ENCODE data around the gene ACADVL.

ACADVL gene

DNA sequence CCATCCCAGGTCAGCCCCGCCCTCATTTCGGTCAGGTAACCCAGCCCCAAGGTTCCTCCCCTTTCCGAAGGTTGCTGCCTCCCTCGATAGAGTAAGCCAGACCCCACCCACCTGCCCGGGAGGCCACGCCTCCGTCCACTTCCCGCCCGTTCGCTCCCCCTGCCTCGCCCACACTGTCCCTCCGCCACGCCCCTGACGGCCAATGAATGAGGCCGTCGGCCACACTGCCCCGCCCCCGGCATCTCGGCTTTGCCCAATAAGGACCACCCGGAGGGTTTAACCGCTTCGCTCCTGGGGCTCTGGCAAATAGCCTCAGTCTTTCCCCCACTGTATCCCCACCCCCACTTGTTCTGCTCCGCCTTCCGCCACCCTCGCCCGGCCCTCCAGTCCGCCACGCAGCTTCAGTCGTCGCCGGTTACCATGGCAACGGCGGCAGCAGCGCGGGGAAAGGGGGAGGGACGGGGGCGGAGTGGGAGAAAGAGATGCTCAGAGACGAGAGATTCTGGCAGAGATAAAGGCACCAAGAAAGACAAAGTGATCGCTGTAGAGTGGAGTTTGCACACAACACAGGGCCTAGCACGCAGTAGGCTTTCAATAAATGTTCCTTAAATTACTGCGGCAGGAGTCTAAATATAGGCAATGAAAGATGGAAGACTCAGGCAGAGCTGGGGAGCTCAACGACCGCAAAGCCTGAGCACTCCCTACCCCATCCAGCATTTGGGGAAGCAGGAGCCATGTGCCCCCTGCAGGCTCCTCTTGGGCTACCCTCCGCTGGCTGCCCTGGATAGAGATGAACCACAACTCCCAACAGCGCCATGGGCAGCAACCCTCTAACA lies 5.2 kb upstream of the ACADVL start:
- DNase-seq (ENCODE audit: low read depth), result peak; percentile 90
- TF ChIP-seq, protein P1, sequence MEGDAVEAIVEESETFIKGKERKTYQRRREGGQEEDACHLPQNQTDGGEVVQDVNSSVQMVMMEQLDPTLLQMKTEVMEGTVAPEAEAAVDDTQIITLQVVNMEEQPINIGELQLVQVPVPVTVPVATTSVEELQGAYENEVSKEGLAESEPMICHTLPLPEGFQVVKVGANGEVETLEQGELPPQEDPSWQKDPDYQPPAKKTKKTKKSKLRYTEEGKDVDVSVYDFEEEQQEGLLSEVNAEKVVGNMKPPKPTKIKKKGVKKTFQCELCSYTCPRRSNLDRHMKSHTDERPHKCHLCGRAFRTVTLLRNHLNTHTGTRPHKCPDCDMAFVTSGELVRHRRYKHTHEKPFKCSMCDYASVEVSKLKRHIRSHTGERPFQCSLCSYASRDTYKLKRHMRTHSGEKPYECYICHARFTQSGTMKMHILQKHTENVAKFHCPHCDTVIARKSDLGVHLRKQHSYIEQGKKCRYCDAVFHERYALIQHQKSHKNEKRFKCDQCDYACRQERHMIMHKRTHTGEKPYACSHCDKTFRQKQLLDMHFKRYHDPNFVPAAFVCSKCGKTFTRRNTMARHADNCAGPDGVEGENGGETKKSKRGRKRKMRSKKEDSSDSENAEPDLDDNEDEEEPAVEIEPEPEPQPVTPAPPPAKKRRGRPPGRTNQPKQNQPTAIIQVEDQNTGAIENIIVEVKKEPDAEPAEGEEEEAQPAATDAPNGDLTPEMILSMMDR (conservative IDR thresholded peaks at IDR 0.05; ENCODE audit: low read depth, low read length), result peak; percentile 67

DNA sequence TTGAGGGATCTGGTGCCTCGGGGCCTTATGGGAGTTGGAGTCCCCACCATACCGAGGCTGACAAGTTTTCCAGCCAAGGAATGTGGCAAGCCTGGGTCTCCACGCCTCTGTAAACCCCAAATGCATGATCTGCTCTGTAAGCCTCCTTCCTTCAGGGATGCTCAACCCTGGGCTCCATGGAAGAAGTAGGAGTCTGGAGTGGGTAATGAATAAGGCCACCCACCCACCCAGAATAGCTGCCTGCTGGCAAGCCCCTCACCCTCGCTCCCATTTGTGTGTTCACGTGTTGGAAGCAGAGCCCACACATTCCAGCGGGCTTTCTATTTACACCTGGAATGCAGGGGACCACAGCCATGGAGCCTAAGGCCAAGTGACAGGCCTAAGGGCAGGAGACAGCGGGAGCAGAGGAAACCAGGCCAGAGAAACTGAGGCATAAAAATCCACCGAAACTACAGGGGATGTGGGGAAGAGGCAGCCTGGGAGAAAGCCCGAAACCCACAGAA lies 4.6 kb upstream of the ACADVL start:
- TF ChIP-seq, protein P1 (conservative IDR thresholded peaks at IDR 0.05; ENCODE audit: low read depth, low read length), result no peak
- peak overlapping the region; percentile 54 for H3K4me3 ChIP-seq (ENCODE audit: low read length)
- peak; percentile 83 for DNase-seq (ENCODE audit: low read depth)

More for the DNA sequence above, 5.2 kb upstream of the ACADVL start:
- H3K4me3 ChIP-seq (ENCODE audit: low read length), result peak overlapping the region; percentile 54

DNA sequence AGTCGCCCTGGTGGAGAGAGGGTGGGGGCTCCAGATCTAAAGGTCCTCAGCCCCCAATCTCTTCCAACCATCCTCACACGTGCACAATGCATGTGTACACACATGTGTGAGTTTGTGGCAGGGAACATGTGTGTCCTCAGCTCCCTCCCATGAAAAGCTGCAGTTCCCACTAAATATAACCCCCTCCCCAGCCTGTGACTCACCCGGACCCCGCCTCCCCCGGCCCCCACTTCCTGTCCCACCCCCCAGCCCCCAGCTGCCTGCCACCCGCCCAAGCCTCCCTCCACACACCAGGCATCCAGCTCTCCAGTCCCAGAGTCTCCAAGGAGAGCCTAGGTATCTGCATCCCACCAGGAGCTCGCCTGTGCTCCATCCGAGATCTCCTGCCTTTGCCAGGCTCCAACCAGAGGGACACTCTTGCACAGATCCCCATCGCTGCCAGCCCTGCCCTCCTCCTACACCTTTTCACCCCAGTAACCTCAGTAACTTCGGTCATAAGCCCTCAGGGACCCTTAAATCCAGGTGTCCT lies 4.0 kb upstream of the ACADVL start:
- TF ChIP-seq, protein P1 (conservative IDR thresholded peaks at IDR 0.05; ENCODE audit: low read depth, low read length), result no peak
- no peak for DNase-seq (ENCODE audit: low read depth)
- H3K4me3 ChIP-seq (ENCODE audit: low read length), result peak overlapping the region; percentile 55

DNA sequence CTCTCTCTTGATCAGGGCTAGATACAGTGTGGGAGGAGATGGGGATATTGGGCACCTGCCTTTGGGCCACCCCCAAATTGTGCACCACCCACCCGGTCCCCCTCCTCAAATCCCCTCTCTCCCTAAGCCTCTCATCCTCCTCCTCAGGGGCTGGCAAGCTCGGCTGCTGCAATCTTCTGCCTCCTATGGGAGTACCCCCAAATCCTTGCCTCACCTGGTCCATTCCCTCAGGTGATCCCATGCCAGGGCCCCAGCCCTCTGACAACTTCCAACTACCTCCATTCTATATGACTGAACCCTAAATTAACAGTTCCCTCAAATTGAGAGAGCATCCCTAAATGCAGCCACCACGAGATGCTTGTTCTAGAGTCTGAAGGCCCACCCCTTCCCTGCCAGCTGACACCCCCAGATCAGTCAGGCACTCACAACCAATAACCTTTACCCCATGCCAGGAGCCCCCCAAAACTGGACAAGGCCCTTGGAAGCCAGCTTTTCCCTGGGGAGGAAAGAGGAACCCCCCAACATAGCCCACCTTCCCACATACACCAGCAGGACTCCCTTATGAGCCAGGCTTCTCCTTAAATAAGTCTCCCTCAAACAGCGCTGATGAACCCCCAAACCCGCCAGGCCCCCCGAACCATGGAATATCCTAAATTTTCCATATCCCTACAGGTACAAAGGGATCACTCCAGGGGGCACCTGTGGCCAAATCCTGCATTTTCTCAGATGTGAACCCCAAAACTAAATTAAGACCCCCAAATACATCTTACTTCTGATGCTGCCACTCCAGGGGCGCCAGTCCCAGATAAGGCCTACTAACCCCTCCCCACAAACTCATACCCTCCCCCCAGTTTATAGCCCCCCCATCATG lies 3.3 kb upstream of the ACADVL start:
- DNase-seq (ENCODE audit: low read depth), result no peak
- peak overlapping the region; percentile 55 for H3K4me3 ChIP-seq (ENCODE audit: low read length)
- TF ChIP-seq, protein P1 (conservative IDR thresholded peaks at IDR 0.05; ENCODE audit: low read depth, low read length), result no peak

DNA sequence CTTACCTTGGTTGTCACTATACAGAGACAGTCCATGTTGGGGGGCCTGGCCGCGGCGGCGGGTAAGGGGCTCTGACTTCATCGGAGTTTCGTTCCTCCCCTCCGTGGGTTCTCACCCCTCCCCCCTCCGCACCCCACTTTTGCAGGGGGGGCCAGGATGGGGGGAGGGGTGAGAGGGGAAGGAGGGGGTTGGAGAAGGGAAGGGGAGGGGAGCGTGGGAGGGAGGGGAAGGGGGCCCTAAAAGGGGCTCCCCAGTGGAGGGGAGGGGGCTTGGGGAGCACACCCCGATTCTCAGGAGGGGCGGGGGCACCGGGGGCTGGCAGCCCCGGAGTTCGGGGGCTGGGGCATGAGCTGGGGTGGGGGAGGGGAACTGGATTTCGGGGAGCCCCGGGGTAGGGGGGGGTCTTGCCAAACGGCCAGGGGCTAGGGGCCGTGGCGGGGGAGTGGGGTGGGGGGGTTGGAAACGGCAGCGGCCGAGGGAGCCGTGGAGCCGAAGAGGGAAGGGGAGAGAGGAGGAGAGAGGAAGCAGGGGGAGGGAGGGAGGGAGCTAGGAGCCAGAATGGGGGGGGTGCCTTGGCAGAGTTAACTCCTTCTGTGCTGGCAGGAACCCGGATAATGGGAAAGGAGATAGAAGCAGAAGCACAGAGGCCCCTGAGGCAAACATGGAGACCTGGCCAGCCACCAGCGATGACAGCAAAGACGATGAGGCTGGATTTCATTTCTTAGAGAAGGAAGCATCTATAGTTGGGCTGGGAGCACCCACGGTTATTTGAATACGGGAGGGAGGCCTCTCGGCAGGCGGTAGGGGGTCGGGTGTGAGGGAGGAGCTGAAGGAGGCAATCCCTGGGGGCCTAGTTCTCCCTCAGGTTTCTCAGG lies 2.4 kb upstream of the ACADVL start:
- DNase-seq (ENCODE audit: low read depth), result no peak

DNA sequence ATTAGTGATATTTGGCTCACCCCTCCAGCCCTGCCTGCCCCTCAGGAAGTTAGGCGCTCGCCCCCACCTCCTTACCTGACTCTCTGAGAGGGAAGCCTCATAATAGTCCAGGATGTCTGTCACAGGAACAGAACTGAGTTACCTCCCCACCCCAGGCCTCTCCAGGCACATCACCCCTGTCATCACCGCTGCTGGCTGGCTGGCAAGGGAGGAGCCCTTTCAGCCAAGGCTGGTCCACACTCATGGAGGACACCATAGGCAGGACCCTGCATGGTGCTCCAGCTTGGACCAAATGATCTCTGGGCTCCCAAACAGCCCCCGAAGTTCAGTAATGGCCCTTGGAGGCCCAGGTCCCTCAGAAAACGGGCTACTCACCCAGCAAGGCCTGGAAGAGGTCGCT lies 1.6 kb upstream of the ACADVL start:
- TF ChIP-seq, protein P1 (conservative IDR thresholded peaks at IDR 0.05; ENCODE audit: low read depth, low read length), result no peak
- DNase-seq (ENCODE audit: low read depth), result no peak
- peak overlapping the region; percentile 55 for H3K4me3 ChIP-seq (ENCODE audit: low read length)

More for the DNA sequence above, 2.4 kb upstream of the ACADVL start:
- peak overlapping the region; percentile 55 for H3K4me3 ChIP-seq (ENCODE audit: low read length)
- TF ChIP-seq, protein P1 (conservative IDR thresholded peaks at IDR 0.05; ENCODE audit: low read depth, low read length), result no peak
